Fibroblast of gingiva (primary cell): Measurements from ENCODE around the gene FIGNL1.

Source experiments
- DNase-seq: peaks from one replicate; pipeline ENCODE4 v3.0.0-alpha.2; 2011; ENCODE audit warnings: low read depth

Gene FIGNL1

DNA sequence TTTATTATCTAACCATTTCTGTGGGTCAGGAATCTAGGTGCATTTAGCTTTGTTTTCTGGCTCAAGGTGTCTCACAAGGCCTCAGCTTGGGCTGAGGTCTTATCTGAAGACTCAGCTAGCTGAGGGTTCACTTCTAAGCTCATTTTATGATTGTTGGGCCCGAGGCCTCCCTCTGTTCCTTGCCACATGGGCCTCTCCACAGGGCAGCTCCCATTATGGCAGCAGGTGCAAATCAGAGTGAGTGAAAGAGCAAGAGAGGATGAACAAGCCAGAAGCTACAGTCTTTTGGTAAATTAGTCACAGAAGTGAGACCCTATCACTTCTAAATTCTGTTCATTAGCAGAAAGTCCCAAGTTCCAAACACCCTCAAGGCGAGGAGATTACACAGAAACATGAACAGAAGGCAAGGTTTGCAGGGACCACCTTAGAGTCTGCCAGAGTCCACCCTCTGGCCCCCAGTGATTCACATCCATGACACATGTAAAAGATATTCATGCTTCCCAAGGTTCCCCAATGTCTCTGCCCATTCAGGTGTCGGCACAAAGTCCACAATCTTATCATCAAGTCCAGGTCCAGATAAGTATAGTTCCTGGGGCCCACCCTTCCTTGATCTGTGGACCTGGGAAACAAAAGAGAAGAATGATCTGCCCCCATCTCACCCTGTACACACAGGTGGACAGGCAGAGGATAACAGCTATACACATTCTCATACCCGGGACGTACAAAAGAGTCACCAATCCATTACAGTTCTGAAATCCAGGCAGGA is 23.7 kb downstream of the FIGNL1 start:
- DNase-seq = no peak

DNA sequence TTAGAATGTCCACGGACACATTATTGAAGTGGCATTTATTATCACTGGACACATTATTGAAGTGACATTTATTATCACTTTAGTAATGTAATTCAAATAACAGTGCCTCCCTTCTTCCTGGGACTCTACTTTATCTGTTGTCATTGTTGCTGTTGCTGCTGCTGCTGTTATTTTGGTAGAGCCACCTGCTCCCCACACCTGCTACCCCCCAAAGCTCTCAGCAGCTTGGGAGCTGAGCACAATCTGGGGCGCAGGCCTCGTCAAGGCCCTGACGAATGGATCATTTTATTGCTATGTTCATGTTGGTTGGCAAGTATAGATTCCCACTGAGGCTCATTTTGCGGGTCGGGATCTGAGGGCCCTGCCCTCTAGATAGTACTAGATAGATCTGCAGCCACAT is 24.8 kb downstream of the FIGNL1 start:
- no peak for DNase-seq

GRCh38 chr7:50423860-50424259 is 26.3 kb downstream of the FIGNL1 start:
- no peak for DNase-seq

- no peak for DNase-seq
Observed at GRCh38 chr7:50422858-50423257, 27.3 kb downstream of the FIGNL1 start.

- no peak for DNase-seq
Observed at GRCh38 chr7:50421043-50421442, 29.1 kb downstream of the FIGNL1 start.

- no peak for DNase-seq
Observed at GRCh38 chr7:50418526-50419290, 31.4 kb downstream of the FIGNL1 start.

DNA sequence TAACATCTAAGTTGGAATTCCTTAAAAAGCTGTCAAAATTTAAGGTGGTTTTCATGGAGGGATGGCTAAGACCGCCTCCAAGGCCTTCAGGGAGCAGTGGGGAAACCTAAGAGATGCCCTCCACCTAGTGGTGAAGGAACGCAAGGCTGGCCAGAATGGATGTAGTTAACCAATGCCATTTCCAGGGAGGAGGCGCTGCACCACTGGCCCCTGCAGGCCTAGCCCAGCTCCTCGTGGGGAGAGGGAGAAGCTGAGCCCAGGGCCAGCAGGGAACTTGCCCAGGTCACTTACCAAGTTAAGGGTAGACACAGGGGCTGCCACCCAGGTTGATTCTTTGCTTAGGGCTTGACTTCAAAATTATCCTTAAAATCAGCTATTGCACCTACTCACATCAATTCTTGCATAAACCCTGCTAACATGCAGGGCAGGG is 32.0 kb downstream of the FIGNL1 start:
- peak; percentile 68 for DNase-seq

DNA sequence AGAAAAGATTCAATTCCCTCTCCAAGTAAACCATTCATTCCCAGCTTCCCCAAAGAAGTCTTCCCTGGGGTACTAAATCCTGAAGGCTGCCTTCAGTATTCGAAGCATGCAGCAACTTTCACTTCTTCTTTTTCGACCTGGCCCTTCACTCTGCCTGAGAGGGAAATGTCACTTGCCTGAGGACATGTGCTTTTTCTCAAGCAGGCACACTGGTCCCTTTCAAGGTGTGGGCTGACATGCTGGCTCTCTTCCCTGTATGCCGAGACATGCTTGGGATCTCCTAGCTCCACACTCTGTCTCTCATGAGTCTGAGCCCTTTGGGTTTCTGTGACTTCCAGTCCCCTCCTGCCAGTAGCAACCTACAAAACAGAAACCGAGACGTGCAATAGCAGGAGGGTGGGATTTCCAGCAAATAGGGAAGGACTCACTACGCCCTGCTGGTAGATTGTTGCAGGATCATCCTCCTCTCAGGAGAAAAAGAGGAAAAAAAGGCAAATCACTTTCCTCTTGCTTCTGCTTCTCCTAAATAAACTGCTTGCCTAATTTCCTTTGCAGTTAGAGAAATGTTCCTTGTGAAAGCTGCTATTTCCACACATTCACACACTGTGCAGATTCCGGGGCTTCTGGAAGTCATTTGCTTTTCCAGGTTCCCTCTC is 33.5 kb downstream of the FIGNL1 start:
- no peak for DNase-seq

GRCh38 chr7:50415844-50416364 is 34.2 kb downstream of the FIGNL1 start:
- no peak for DNase-seq

DNA sequence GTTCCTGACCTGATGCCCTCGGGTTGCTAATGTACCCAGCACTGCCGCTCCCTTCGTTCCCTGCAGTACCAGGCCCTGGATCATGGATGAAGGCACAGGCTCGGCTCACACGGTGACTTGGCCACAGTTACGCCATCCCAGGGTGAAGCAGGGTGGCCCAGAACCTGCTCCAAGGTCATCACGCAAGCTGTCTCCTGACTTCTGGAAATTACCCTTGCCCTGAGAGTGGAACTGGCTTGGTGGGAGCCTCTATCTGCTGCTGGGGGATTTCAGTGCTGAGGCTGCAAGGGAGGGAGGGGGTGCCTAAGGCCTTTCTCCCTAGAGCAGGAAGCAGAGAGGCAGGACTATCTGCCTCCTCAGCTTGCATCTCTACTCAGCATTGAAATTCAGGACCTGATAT is 36.6 kb downstream of the FIGNL1 start:
- DNase-seq = no peak

DNA sequence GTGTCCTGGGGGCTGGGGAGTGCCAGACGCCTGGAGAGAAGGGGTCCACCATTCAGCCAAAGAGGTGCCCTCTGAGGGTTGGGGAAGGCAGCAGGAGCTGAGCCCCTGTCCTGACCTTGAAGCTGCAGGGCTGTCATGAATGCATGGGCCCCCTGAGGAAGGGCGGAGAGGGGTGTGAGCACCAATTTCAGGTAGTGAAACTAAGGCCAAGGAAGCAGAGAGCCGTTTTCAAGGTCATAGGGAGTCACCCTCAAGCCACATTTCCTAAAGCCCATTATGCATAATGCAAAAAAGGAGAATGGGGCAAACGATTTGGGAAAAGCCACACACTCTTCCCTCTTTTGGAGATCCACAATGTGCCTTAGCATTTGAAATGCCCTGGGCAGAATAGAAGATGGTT is 37.2 kb downstream of the FIGNL1 start:
- DNase-seq = no peak

DNA sequence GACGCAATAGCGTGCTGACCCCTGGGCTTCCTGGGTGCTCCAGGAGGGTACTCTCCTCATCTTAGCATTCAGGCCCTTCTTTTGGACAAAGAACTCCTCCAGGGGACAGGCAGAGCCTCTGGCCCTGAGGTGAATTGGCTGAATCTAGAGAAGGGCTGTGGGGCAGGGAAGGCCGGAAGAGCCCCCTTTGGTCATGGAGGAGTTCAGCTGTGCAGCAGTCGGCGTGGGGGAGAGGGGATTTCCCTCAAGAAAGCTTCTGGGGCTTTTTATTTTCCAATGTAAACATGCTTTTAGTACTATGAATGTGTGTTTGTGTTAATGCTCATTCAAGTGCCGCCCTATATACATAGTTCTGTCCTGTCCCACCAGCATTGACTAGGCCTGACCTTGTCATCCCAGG is 38.8 kb downstream of the FIGNL1 start:
- DNase-seq = no peak

DNA sequence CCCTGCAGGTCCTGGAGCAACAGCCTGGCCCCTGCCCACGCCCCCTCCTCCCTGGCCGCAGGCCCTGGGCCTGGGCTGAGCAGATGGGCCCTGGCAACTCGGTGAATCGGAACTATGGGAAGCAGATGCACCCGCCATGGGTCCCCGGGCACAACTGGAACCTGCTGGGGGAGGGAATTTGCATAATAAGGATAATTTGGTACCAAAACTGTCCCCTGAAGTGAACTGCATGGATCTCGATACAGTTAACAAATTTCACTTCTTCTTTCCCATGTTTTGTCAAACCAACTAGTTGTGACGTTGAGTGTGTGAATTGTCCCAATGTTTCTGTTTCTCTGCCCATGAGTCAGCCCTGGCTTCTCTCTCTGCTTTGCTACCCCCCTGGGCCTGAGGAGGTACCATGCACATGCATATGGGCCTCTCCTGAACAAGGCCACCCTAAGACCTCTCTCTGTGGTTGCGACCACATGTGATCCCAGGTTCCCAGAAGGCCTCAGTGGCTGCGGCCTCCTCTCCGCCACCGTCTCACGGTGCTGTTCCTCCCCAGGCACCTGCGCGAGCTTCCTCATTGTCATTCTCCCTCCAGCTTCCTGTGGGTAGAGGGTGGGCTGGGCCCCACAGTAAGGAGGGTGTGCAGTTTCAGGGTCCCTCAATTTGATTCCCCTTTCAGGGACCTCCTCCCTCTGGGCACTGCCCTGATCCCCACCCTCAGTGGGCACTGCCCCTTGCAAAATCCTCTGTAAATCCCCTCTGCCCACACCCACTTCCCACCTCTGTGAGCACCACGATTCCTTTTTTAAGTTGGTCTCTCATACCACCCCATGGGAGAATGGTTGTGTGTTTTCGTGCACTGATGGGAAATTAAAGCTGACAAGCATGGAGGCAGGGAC is 40.0 kb downstream of the FIGNL1 start:
- no peak for DNase-seq

- no peak for DNase-seq
Observed at GRCh38 chr7:50406935-50407334, 43.2 kb downstream of the FIGNL1 start.

- no peak for DNase-seq
Observed at GRCh38 chr7:50405221-50405620, 44.9 kb downstream of the FIGNL1 start.

GRCh38 chr7:50404392-50404791 is 45.8 kb downstream of the FIGNL1 start:
- no peak for DNase-seq

GRCh38 chr7:50400114-50400513 is 50.0 kb downstream of the FIGNL1 start:
- DNase-seq = no peak

DNA sequence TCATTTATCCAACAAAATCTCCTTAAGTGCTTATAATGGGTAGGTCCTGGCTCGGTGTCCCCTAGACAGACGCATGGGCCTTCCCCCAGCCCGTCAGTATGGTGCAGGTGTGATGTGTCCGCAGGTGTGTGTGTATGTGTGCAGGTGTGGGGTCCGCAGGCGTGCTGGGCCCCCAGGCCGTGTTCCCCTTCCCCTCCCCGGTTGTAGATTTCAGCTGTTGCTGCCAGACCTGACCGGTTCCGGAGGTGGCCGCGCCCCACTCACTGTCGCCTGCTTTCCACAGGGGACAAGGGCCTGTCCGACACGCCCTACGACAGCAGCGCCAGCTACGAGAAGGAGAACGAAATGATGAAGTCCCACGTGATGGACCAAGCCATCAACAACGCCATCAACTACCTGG is 50.5 kb downstream of the FIGNL1 start:
- no peak for DNase-seq

DNA sequence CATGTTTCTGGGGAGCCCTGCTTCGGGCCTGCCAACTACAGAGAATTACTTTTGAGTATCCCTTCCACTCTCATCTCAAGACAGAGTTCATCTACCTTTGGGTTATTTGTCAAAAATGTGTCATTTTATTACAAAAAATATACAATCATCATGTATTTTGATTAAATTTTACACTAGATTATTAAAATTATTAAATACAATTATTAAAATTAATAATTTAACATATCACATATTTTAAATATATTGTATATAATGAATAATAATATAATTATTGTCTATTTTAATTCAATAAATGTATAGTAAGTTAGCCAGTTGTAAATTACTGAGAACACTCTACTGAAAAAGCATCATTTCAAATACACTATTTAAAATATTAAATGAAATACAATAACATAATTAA is 50.9 kb downstream of the FIGNL1 start:
- no peak for DNase-seq

GRCh38 chr7:50397971-50398324 is 52.2 kb downstream of the FIGNL1 start:
- DNase-seq = no peak

- DNase-seq = no peak
Observed at GRCh38 chr7:50397320-50397970, 52.7 kb downstream of the FIGNL1 start.
